Superior temporal gyrus (tissue), 1 donor: ENCODE results near the gene SEL1L.
"Not testable (repeated sequence)": the region's sequence is repeated elsewhere in the genome, so short reads cannot be mapped to it uniquely, and the experiment has no call there.

ENCODE experiments used
- DNase-seq: peaks from one replicate; pipeline ENCODE4 v3.0.0-alpha.2; 2016; ENCODE audit errors: extremely low spot score

SEL1L gene

GRCh38 chr14:81474148-81474492 lies 59.5 kb downstream of the SEL1L start:
- no peak for DNase-seq

GRCh38 chr14:81473456-81474147 lies 60.1 kb downstream of the SEL1L start:
- DNase-seq: no peak

- DNase-seq: no peak
Observed at GRCh38 chr14:81472096-81472800, 61.4 kb downstream of the SEL1L start.

- no peak for DNase-seq
Observed at GRCh38 chr14:81471062-81471461, 62.6 kb downstream of the SEL1L start.

GRCh38 chr14:81470557-81470826 lies 63.2 kb downstream of the SEL1L start:
- DNase-seq: not testable (repeated sequence)

- no peak for DNase-seq
Observed at GRCh38 chr14:81466854-81467253, 66.8 kb downstream of the SEL1L start.

- no peak for DNase-seq
Observed at GRCh38 chr14:81465507-81466228, 68.0 kb downstream of the SEL1L start.

GRCh38 chr14:81465003-81465392 lies 68.7 kb downstream of the SEL1L start:
- not testable (repeated sequence) for DNase-seq

GRCh38 chr14:81464253-81465002 lies 69.2 kb downstream of the SEL1L start:
- DNase-seq: peak; percentile 93

GRCh38 chr14:81462356-81462755 lies 71.3 kb downstream of the SEL1L start:
- DNase-seq: not testable (repeated sequence)

- no peak for DNase-seq
Observed at GRCh38 chr14:81459912-81460311, 73.7 kb downstream of the SEL1L start.

GRCh38 chr14:81458352-81458751 lies 75.3 kb downstream of the SEL1L start:
- DNase-seq: no peak

GRCh38 chr14:81455390-81455789 lies 78.3 kb downstream of the SEL1L start:
- DNase-seq: no peak

- no peak for DNase-seq
Observed at GRCh38 chr14:81454572-81455218, 79.0 kb downstream of the SEL1L start.

GRCh38 chr14:81453166-81453766 lies 80.4 kb downstream of the SEL1L start:
- DNase-seq: peak; percentile 84

GRCh38 chr14:81452341-81453133 lies 81.1 kb downstream of the SEL1L start:
- DNase-seq: no peak

GRCh38 chr14:81450976-81451375 lies 82.7 kb downstream of the SEL1L start:
- DNase-seq: no peak

- DNase-seq: no peak
Observed at GRCh38 chr14:81450100-81450531, 83.5 kb downstream of the SEL1L start.

- DNase-seq: no peak
Observed at GRCh38 chr14:81449576-81449975, 84.1 kb downstream of the SEL1L start.

GRCh38 chr14:81449114-81449513 lies 84.5 kb downstream of the SEL1L start:
- no peak for DNase-seq
